GM23338 (cell line): ENCODE measurements around the gene MIEN1.

Experiments used
- EZH2 ChIP-seq: fragments of 200-600 bp; sonication (generic); IDR thresholded peaks from one replicate; pipeline ENCODE4 v1.8.0; 2017; ENCODE audit warnings: antibody characterized with exemption, mild to moderate bottlenecking, low read depth; ENCODE audit not compliant: unreplicated experiment
- EZH2phosphoT487 ChIP-seq: fragments of 200-600 bp; sonication (generic); IDR thresholded peaks from one replicate; pipeline ENCODE4 v1.8.1; 2018; ENCODE audit warnings: antibody characterized with exemption; ENCODE audit not compliant: unreplicated experiment
- TF ChIP-seq, protein P1 (sequence below), 2 experiments: fragments of 200-600 bp in 1 of 2; sonication (generic) in 1 of 2; conservative IDR thresholded peaks; 2 replicates each; pipeline versions ENCODE4 v1.5.1 to v1.6.1; 2016 to 2017; ENCODE audit warnings: antibody characterized with exemption in 2 of 2, low read depth in 2 of 2, mild to moderate bottlenecking in 2 of 2, moderate library complexity in 1 of 2
- TF ChIP-seq, protein P2 (sequence below): IDR thresholded peaks from one replicate; pipeline ENCODE4 v1.6.1; 2018; ENCODE audit warnings: antibody characterized with exemption; ENCODE audit not compliant: unreplicated experiment

GRCh38 chr17:39754958-39755553 is 24.7 kb upstream of the MIEN1 start:
- TF ChIP-seq, protein P1, sequence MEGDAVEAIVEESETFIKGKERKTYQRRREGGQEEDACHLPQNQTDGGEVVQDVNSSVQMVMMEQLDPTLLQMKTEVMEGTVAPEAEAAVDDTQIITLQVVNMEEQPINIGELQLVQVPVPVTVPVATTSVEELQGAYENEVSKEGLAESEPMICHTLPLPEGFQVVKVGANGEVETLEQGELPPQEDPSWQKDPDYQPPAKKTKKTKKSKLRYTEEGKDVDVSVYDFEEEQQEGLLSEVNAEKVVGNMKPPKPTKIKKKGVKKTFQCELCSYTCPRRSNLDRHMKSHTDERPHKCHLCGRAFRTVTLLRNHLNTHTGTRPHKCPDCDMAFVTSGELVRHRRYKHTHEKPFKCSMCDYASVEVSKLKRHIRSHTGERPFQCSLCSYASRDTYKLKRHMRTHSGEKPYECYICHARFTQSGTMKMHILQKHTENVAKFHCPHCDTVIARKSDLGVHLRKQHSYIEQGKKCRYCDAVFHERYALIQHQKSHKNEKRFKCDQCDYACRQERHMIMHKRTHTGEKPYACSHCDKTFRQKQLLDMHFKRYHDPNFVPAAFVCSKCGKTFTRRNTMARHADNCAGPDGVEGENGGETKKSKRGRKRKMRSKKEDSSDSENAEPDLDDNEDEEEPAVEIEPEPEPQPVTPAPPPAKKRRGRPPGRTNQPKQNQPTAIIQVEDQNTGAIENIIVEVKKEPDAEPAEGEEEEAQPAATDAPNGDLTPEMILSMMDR (conservative IDR thresholded peaks at IDR 0.05; ENCODE audit: low read depth in 2 of 2): no peak
- TF ChIP-seq EZH2: no peak
- no peak for TF ChIP-seq EZH2phosphoT487
- TF ChIP-seq, protein P2, sequence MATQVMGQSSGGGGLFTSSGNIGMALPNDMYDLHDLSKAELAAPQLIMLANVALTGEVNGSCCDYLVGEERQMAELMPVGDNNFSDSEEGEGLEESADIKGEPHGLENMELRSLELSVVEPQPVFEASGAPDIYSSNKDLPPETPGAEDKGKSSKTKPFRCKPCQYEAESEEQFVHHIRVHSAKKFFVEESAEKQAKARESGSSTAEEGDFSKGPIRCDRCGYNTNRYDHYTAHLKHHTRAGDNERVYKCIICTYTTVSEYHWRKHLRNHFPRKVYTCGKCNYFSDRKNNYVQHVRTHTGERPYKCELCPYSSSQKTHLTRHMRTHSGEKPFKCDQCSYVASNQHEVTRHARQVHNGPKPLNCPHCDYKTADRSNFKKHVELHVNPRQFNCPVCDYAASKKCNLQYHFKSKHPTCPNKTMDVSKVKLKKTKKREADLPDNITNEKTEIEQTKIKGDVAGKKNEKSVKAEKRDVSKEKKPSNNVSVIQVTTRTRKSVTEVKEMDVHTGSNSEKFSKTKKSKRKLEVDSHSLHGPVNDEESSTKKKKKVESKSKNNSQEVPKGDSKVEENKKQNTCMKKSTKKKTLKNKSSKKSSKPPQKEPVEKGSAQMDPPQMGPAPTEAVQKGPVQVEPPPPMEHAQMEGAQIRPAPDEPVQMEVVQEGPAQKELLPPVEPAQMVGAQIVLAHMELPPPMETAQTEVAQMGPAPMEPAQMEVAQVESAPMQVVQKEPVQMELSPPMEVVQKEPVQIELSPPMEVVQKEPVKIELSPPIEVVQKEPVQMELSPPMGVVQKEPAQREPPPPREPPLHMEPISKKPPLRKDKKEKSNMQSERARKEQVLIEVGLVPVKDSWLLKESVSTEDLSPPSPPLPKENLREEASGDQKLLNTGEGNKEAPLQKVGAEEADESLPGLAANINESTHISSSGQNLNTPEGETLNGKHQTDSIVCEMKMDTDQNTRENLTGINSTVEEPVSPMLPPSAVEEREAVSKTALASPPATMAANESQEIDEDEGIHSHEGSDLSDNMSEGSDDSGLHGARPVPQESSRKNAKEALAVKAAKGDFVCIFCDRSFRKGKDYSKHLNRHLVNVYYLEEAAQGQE: no peak
